ENCODE measurements around the gene LEO1. TPM values are rescaled to one million over a fixed set of nuclear protein-coding genes. Genes with fewer than 3 reads are reported as not detected.

LEO1 gene
- total and polyA plus RNA-seq, 2 of the 13 experiments (the other 11 are each of a cell fraction or from before 2014, with no cell fraction given) = 17.0 to 60.3 TPM

DNA sequence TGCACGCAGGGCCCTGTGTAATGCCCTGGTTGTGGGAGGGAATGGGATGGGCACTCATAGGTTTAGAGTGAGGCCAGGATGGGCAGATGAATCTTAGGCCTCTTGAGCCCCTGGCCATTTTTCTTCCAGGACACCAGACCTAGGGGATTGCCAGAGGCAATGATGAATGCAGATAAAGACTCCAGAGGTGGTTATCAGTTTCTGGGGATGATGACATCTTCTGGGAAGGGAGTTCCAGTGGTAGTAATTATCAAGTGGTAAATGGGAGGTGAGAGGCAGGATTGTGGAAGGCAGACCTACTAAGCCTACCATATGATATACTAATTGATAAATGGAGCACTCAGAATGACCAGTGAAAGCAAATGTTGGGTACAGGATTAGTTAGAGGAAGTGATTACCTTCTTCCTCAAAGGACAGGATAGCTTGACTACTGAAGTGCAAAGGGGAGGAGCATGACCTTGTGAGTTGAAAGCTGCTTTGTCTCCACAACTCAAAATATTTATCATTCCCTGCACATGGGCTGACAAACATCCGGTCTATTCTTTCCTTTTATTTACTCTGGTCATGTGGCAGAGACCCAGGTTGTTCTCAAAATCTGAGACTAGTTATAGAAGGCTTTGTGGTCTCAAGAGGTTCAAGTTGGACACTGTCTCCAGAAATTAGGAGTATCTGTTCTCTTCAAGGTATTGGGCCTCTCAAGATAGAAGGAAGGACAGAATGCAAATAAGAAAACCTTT is 37.3 kb upstream of the LEO1 start (continued):
- TF ChIP-seq AKNA (CRISPR knock-in tag; IDR thresholded peaks at IDR 0.05; ENCODE audit: borderline replicate concordance) = no peak
- TF ChIP-seq, protein P1, sequence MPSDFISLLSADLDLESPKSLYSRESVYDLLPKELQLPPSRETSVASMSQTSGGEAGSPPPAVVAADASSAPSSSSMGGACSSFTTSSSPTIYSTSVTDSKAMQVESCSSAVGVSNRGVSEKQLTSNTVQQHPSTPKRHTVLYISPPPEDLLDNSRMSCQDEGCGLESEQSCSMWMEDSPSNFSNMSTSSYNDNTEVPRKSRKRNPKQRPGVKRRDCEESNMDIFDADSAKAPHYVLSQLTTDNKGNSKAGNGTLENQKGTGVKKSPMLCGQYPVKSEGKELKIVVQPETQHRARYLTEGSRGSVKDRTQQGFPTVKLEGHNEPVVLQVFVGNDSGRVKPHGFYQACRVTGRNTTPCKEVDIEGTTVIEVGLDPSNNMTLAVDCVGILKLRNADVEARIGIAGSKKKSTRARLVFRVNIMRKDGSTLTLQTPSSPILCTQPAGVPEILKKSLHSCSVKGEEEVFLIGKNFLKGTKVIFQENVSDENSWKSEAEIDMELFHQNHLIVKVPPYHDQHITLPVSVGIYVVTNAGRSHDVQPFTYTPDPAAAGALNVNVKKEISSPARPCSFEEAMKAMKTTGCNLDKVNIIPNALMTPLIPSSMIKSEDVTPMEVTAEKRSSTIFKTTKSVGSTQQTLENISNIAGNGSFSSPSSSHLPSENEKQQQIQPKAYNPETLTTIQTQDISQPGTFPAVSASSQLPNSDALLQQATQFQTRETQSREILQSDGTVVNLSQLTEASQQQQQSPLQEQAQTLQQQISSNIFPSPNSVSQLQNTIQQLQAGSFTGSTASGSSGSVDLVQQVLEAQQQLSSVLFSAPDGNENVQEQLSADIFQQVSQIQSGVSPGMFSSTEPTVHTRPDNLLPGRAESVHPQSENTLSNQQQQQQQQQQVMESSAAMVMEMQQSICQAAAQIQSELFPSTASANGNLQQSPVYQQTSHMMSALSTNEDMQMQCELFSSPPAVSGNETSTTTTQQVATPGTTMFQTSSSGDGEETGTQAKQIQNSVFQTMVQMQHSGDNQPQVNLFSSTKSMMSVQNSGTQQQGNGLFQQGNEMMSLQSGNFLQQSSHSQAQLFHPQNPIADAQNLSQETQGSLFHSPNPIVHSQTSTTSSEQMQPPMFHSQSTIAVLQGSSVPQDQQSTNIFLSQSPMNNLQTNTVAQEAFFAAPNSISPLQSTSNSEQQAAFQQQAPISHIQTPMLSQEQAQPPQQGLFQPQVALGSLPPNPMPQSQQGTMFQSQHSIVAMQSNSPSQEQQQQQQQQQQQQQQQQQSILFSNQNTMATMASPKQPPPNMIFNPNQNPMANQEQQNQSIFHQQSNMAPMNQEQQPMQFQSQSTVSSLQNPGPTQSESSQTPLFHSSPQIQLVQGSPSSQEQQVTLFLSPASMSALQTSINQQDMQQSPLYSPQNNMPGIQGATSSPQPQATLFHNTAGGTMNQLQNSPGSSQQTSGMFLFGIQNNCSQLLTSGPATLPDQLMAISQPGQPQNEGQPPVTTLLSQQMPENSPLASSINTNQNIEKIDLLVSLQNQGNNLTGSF (CRISPR knock-in tag; IDR thresholded peaks at IDR 0.05) = no peak
- TF ChIP-seq, protein P2, sequence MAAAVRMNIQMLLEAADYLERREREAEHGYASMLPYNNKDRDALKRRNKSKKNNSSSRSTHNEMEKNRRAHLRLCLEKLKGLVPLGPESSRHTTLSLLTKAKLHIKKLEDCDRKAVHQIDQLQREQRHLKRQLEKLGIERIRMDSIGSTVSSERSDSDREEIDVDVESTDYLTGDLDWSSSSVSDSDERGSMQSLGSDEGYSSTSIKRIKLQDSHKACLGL (CRISPR knock-in tag; IDR thresholded peaks at IDR 0.05) = no peak
- TF ChIP-seq TBX3 (IDR thresholded peaks at IDR 0.05; ENCODE audit: borderline replicate concordance) = no peak
- peak; percentile 93; the same call in 1 of the 2 replicates for TF ChIP-seq ZFP36L1 (CRISPR knock-in tag; IDR thresholded peaks at IDR 0.05)
- no peak for TF ChIP-seq ATF7 (IDR thresholded peaks at IDR 0.05)
- no peak; the same call in 1 of the 2 replicates for TF ChIP-seq ATF7 (CRISPR knock-in tag; IDR thresholded peaks at IDR 0.05)
- no peak for TF ChIP-seq CERS6 (CRISPR knock-in tag; IDR thresholded peaks at IDR 0.05)
- no peak for TF ChIP-seq YY1 (IDR thresholded peaks at IDR 0.05; ENCODE audit: insufficient read depth, insufficient replicate concordance, low read depth, low read length)
- TF ChIP-seq, protein P3, sequence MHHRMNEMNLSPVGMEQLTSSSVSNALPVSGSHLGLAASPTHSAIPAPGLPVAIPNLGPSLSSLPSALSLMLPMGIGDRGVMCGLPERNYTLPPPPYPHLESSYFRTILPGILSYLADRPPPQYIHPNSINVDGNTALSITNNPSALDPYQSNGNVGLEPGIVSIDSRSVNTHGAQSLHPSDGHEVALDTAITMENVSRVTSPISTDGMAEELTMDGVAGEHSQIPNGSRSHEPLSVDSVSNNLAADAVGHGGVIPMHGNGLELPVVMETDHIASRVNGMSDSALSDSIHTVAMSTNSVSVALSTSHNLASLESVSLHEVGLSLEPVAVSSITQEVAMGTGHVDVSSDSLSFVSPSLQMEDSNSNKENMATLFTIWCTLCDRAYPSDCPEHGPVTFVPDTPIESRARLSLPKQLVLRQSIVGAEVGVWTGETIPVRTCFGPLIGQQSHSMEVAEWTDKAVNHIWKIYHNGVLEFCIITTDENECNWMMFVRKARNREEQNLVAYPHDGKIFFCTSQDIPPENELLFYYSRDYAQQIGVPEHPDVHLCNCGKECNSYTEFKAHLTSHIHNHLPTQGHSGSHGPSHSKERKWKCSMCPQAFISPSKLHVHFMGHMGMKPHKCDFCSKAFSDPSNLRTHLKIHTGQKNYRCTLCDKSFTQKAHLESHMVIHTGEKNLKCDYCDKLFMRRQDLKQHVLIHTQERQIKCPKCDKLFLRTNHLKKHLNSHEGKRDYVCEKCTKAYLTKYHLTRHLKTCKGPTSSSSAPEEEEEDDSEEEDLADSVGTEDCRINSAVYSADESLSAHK (CRISPR knock-in tag; IDR thresholded peaks at IDR 0.05; ENCODE audit: borderline replicate concordance) = no peak
- no peak for TF ChIP-seq ZNF317 (CRISPR knock-in tag; IDR thresholded peaks at IDR 0.05)
- TF ChIP-seq ZNF792 (CRISPR knock-in tag; IDR thresholded peaks at IDR 0.05) = no peak

All from HepG2 (cell line).